Measurements from ENCODE around the gene PTPRB. TPM values are rescaled to one million over a fixed set of nuclear protein-coding genes. Genes with fewer than 3 reads are reported as not detected.

PTPRB gene
- total and polyA plus RNA-seq, 12 donors: 13.6 to 49.0 (median 36.8) TPM

GRCh38 chr12:70603044-70603443, 34.2 kb downstream of the PTPRB start:
- peaks cover 0 to 23% (median 10%) of the 10 kb centered on the region in 7 donors for H3K27me3 ChIP-seq
- WGBS, 2 donors: 50 to 83% methylated on average over 1 of the region's 1 CpG
- no peak for TF ChIP-seq CTCF (IDR thresholded peaks at IDR 0.05)
- peak overlapping the region in 1 of 10 donors; percentile 19 for H3K27ac ChIP-seq
- H3K36me3 ChIP-seq: peaks cover 0 to 37% (median 0%) of the 10 kb centered on the region in 9 donors
- ATAC-seq (no peak), DNase-seq (no peak)
- peaks cover 0 to 42% (median 4%) of the 10 kb centered on the region in 9 donors for H3K4me1 ChIP-seq
- H3K4me3 ChIP-seq: peak overlapping the region in 7 of 10 donors; percentile 3 to 69 (median 62)
- H3K9me3 ChIP-seq: no peaks in the 10 kb centered on the region
- intact Hi-C loops (cut with DNase I): loop anchor here in 1 of 10 donors (10.0 kb wide), 1 partner anchor 62 kb away; no protein-coding TSS in a partner anchor

DNA sequence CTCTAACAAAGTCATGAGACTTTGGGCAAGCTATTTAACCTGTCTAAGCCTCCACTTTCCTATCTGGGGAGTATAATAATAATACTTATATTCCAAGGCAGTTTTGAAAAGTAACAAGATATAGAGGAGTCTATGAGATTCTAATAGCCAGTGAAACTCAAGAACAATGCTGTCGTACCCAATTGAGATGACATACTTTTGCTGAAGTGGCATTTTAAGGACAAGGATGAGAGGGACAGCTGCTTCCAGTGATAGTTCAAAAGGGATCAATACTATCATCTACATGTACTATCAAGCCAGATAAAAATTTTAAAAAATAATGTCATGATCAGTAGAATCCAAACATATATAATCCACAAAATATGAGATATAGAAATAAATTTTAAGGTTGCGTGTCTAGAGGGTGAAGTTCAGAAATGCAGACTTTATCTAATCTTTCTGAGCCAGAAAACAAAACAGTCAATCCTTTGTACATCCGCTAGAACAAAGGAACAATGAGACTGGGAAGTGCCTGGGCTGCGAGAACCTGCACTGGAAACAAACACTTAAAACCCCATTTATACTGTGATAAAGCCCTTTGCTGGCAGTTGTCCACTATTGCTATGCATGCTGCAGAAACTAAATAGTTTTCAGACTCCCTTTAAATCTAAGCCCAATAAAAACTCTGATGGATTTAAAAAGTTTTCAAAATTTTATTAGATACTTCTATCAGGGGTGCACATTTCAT, 38.6 kb downstream of the PTPRB start:
- Histone ChIP-seq H3K27me3 (no peaks in the 10 kb centered on the region), H3K27ac (peak overlapping the region in 6 of 10 donors; percentile 13 to 67 (median 38)), H3K4me3 (peak overlapping the region in 5 of 10 donors; percentile 3 to 33 (median 17)), H3K9me3 (no peaks in the 10 kb centered on the region), H3K4me1 (peaks cover 0 to 62% (median 4%) of the 10 kb centered on the region in 9 donors), H3K36me3 (peaks cover 0 to 40% (median 0%) of the 10 kb centered on the region in 9 donors)
- intact Hi-C loops (cut with DNase I): loop anchor here in 3 of 10 donors (10.0 kb wide), 2 partner anchors 46 to 116 kb away; no protein-coding TSS in a partner anchor
- ATAC-seq (peak; percentile 61 to 91 (median 85)), DNase-seq (peak in 1 of 2 donors; percentile 71)
- TF ChIP-seq CTCF (IDR thresholded peaks at IDR 0.05): no peak
- WGBS, 2 donors: 26 to 36% methylated on average over 4 of the region's 4 CpGs

GRCh38 chr12:70592664-70593063, 44.6 kb downstream of the PTPRB start:
- no peaks in the 10 kb centered on the region for H3K27me3 ChIP-seq
- no peak overlapping the region for H3K4me3 ChIP-seq
- peaks cover 0 to 60% (median under 1%) of the 10 kb centered on the region in 9 donors for H3K4me1 ChIP-seq
- intact Hi-C loops (cut with DNase I): loop anchor here in 7 of 10 donors (2.0 to 10.0 kb wide), 6 partner anchors 36 to 130 kb away; no protein-coding TSS in a partner anchor
- TF ChIP-seq CTCF (IDR thresholded peaks at IDR 0.05): no peak
- no peak for DNase-seq
- no peak for ATAC-seq
- H3K36me3 ChIP-seq: peaks cover 0 to 76% (median 10%) of the 10 kb centered on the region in 9 donors
- H3K9me3 ChIP-seq: no peaks in the 10 kb centered on the region
- H3K27ac ChIP-seq: no peak overlapping the region
- 95 to 97% methylated on average over 2 of the region's 2 CpGs for WGBS, 2 donors

DNA sequence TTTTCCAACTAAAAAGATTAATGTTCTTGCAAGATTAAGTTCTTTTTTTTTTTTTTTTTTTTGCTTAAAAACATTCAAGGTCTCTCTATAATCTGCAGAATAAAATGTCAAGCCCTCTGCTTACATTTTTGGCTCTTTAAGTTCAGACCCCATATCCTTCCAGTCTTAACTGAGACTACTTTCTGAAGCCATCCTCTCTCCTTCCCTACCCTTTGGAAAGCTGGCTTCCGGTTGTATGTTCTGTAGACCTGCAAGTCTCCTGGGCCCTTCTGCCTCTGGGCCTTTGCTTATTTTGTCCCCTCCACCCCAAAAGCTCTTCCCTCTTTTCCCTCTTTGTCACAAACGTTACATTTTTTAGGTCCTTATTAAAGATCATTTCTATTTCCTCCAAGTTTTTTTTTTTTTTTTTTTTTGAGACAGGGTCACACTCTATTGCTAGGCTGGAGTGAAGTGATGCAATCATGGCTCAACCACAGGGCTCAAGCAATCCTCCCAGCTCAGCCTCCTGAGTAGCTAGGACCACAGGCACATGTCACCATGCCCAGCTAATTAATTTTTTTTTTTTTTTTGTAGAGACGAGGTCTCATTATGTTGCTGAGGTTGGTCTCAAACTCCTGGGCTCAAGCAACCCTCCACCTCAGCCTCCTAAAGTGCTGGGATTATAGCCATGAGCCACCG, 46.5 kb downstream of the PTPRB start:
- Histone ChIP-seq H3K27me3 (no peaks in the 10 kb centered on the region), H3K4me1 (peaks cover 0 to 44% (median 0%) of the 10 kb centered on the region in 9 donors), H3K9me3 (no peaks in the 10 kb centered on the region), H3K27ac (peak overlapping the region in 1 of 10 donors; percentile 34), H3K4me3 (no peak overlapping the region), H3K36me3 (peaks cover 0 to 87% (median 10%) of the 10 kb centered on the region in 9 donors)
- DNase-seq: no peak
- no peak for TF ChIP-seq CTCF (IDR thresholded peaks at IDR 0.05)
- 70 to 74% methylated on average over 4 of the region's 4 CpGs for WGBS, 2 donors
- intact Hi-C loops (cut with DNase I): loop anchor here in 9 of 10 donors (1.0 to 10.0 kb wide), 8 partner anchors 54 to 132 kb away; no protein-coding TSS in a partner anchor
- no peak for ATAC-seq
